ENCODE data around the gene PSME3IP1.

PSME3IP1 gene

GRCh38 chr16:57167538-57167937 is 18.3 kb downstream of the PSME3IP1 start:
- DNase-seq: peak; percentile 4

- peak; percentile 78 for DNase-seq
Observed at GRCh38 chr16:57166951-57167350, 18.9 kb downstream of the PSME3IP1 start.

GRCh38 chr16:57166451-57166850 is 19.4 kb downstream of the PSME3IP1 start:
- DNase-seq: no peak

- peak; percentile 39 for DNase-seq
Observed at GRCh38 chr16:57165938-57166337, 19.9 kb downstream of the PSME3IP1 start.

GRCh38 chr16:57165483-57165882 is 20.4 kb downstream of the PSME3IP1 start:
- no peak for DNase-seq

GRCh38 chr16:57163842-57164241 is 22.0 kb downstream of the PSME3IP1 start:
- no peak for DNase-seq

- DNase-seq: no peak
Observed at GRCh38 chr16:57159447-57159846, 26.4 kb downstream of the PSME3IP1 start.

GRCh38 chr16:57157533-57157932 is 28.3 kb downstream of the PSME3IP1 start:
- DNase-seq: no peak

GRCh38 chr16:57156351-57156703 is 29.5 kb downstream of the PSME3IP1 start:
- no peak for DNase-seq

- DNase-seq: no peak
Observed at GRCh38 chr16:57155702-57156350, 30.0 kb downstream of the PSME3IP1 start.

GRCh38 chr16:57153841-57154240 is 32.0 kb downstream of the PSME3IP1 start:
- DNase-seq: no peak

- peak; percentile 86 for DNase-seq
Observed at GRCh38 chr16:57152096-57153093, 33.4 kb downstream of the PSME3IP1 start.

- no peak for DNase-seq
Observed at GRCh38 chr16:57151369-57151768, 34.5 kb downstream of the PSME3IP1 start.

GRCh38 chr16:57150682-57151330 is 35.0 kb downstream of the PSME3IP1 start:
- no peak for DNase-seq

GRCh38 chr16:57149391-57149790 is 36.4 kb downstream of the PSME3IP1 start:
- DNase-seq: no peak

- no peak for DNase-seq
Observed at GRCh38 chr16:57148481-57148880, 37.4 kb downstream of the PSME3IP1 start.

GRCh38 chr16:57147381-57148221 is 38.2 kb downstream of the PSME3IP1 start:
- DNase-seq: no peak

GRCh38 chr16:57146735-57147134 is 39.1 kb downstream of the PSME3IP1 start:
- DNase-seq: no peak

GRCh38 chr16:57146040-57146647 is 39.7 kb downstream of the PSME3IP1 start:
- no peak for DNase-seq

- DNase-seq: no peak
Observed at GRCh38 chr16:57145046-57146021, 40.5 kb downstream of the PSME3IP1 start.

- DNase-seq: no peak
Observed at GRCh38 chr16:57144027-57144426, 41.8 kb downstream of the PSME3IP1 start.
